Measurements from ENCODE around the gene NCOA5.

DNA sequence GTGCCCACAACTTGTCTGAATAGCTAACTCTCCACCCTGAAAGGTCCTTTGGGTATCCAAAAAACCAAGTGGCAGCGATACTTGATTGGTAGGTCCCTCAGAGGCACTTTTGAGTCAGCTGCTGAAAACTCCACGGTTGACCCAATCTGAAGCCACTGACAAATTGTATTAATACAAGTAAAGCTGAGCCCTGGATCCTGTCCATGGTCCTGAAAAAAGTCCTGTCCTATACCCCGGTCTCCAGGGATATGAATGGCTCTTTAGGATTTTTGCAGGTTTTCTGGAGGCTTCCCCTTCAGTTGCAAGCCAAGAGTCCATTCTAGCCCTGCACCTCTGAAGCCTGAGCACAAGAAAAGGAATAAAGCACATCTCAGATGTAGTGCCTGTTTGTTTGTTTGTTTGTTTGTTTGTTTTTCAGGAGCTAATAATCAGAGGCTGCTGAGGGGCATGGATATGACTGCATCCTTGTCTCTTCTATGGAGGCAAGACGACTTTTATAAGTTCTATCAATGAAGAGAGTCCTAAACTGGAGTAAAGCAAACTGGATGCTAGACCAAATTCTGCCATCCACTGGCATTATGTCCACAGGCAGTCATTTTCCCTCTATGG, 62.4 kb downstream of the NCOA5 start:
- TF ChIP-seq, protein P1, sequence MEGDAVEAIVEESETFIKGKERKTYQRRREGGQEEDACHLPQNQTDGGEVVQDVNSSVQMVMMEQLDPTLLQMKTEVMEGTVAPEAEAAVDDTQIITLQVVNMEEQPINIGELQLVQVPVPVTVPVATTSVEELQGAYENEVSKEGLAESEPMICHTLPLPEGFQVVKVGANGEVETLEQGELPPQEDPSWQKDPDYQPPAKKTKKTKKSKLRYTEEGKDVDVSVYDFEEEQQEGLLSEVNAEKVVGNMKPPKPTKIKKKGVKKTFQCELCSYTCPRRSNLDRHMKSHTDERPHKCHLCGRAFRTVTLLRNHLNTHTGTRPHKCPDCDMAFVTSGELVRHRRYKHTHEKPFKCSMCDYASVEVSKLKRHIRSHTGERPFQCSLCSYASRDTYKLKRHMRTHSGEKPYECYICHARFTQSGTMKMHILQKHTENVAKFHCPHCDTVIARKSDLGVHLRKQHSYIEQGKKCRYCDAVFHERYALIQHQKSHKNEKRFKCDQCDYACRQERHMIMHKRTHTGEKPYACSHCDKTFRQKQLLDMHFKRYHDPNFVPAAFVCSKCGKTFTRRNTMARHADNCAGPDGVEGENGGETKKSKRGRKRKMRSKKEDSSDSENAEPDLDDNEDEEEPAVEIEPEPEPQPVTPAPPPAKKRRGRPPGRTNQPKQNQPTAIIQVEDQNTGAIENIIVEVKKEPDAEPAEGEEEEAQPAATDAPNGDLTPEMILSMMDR (IDR thresholded peaks at IDR 0.05) = no peak
- TF ChIP-seq POLR2A (IDR thresholded peaks at IDR 0.05) = no peak

Data from body of pancreas (tissue), 4 donors.